HepG2 (cell line): Measurements from ENCODE around the gene TLR2. TPM values are rescaled to one million over a fixed set of nuclear protein-coding genes. Genes with fewer than 3 reads are reported as not detected.

Source experiments
- ATAC-seq: fragments of 200-7000 bp; cut with Tn5 transposase; 3 replicates; pipeline ENCODE4 v1.9.1; 2020; ENCODE audit warnings: mild to moderate bottlenecking, moderate library complexity
- BruUV-seq: library from RNA; stranded (reverse); fragments of 400-500 nt; replicated peaks from 2 replicates; lab custom pipeline; 2021; lab: Mats Ljungman, UMichigan
- CTCF ChIA-PET: fragments of 300-600 bp; formaldehyde crosslinking; extraction: SDS; loops from one replicate; lab custom pipeline; 2021; ENCODE audit warnings: low total read pairs, inconsistent platforms, low intra/inter-chr PET ratio; lab: Yijun Ruan, JAX
- POLR2A ChIA-PET: fragments of 350-600 bp; sonication (Branson Sonifier 250); formaldehyde crosslinking; loops from one replicate; lab custom pipeline; 2020; ENCODE audit warnings: antibody characterized with exemption, inconsistent platforms; lab: Yijun Ruan, JAX
- DNase-seq: peaks from one replicate; pipeline ENCODE4 v3.0.0-alpha.2; 2015; ENCODE audit warnings: low spot score
- FAIRE-seq: peaks from 3 replicates; lab custom pipeline; 2011; peaks lifted over from hg19 to GRCh38; lab: Jason Lieb, UNC
- H2AFZ ChIP-seq: one replicate; pipeline ENCODE4 v1.6.1; 2011; ENCODE audit warnings: low read length, inconsistent platforms
- H3K27ac ChIP-seq: fragments of 300-600 bp; 3 replicates; pipeline ENCODE4 v1.8.0; 2011; ENCODE audit warnings: mixed run types, mild to moderate bottlenecking, mixed read lengths, low read length, inconsistent platforms; ENCODE audit not compliant: insufficient read depth; ENCODE audit errors: extremely low read length
- H3K27me3 ChIP-seq, 2 experiments: fragments of 200-600 bp in 1 of 2; 2 replicates in 1 of 2; 3 replicates in 1 of 2; pipeline versions ENCODE4 v1.6.0 to v1.8.0; 2011; ENCODE audit warnings: low read length in 2 of 2, mild to moderate bottlenecking in 2 of 2, moderate library complexity in 2 of 2, inconsistent platforms in 1 of 2; ENCODE audit not compliant: insufficient read depth in 2 of 2, control insufficient read depth in 1 of 2
- H3K36me3 ChIP-seq, 2 experiments: fragments of 200-600 bp in 1 of 2; replicated peaks in 1 of 2; 2 replicates in 1 of 2; 3 replicates in 1 of 2; pipeline versions ENCODE4 v1.5.1 to v1.8.0; 2011; ENCODE audit warnings: low read length in 2 of 2, inconsistent platforms in 1 of 2; ENCODE audit not compliant: insufficient read depth in 2 of 2, control insufficient read depth in 1 of 2
- H3K4me1 ChIP-seq: 2 replicates; pipeline ENCODE4 v1.5.1; 2012; ENCODE audit warnings: low read length, inconsistent platforms; ENCODE audit not compliant: insufficient read depth
- H3K4me2 ChIP-seq: 2 replicates; pipeline ENCODE4 v1.6.0; 2011; ENCODE audit warnings: low read depth, low read length, inconsistent platforms
- H3K4me3 ChIP-seq, 3 experiments: fragments of 200-600 bp in 1 of 3; sonication (generic), shearing (Covaris generic) in 1 of 3; replicated peaks in 1 of 3; 2 replicates each; pipeline ENCODE4 v1.5.1; 2011 to 2016; ENCODE audit warnings: low read length in 3 of 3, inconsistent platforms in 2 of 3, low read depth in 2 of 3, mild to moderate bottlenecking in 2 of 3, control low read depth in 1 of 3, mixed read lengths in 1 of 3; ENCODE audit not compliant: insufficient read depth in 1 of 3
- H3K79me2 ChIP-seq: one replicate; pipeline ENCODE4 v1.6.1; 2011; ENCODE audit warnings: low read length, inconsistent platforms; ENCODE audit not compliant: insufficient read depth
- H3K9ac ChIP-seq: 2 replicates; pipeline ENCODE4 v1.6.0; 2011; ENCODE audit warnings: mild to moderate bottlenecking, low read depth, low read length, inconsistent platforms; ENCODE audit not compliant: insufficient read depth
- H3K9me3 ChIP-seq: 2 replicates; pipeline ENCODE4 v1.5.1; 2012; ENCODE audit warnings: mild to moderate bottlenecking, low read length
- H4K20me1 ChIP-seq: 2 replicates; pipeline ENCODE4 v1.6.0; 2011; ENCODE audit warnings: inconsistent platforms, mild to moderate bottlenecking, low read length, moderate library complexity; ENCODE audit not compliant: insufficient read depth
- ARHGAP35 ChIP-seq: sonication (generic); formaldehyde crosslinking; IDR thresholded peaks from 2 replicates; pipeline ENCODE4 v1.9.0; 2022; ENCODE audit warnings: mild to moderate bottlenecking, inconsistent platforms, moderate library complexity, missing genetic modification reagents, borderline replicate concordance
- MLX ChIP-seq: IDR thresholded peaks from 2 replicates; pipeline ENCODE4 v1.6.1; 2016
- SP1 ChIP-seq, 2 experiments: fragments of 450-650 bp in 1 of 2; sonication (generic) in 1 of 2; formaldehyde crosslinking in 1 of 2; IDR thresholded peaks; 2 replicates each; pipeline versions ENCODE4 v1.4.0 to v1.6.1; 2016 to 2020; ENCODE audit warnings: missing genetic modification reagents in 1 of 2
- SRF ChIP-seq: IDR thresholded peaks from 2 replicates; pipeline ENCODE4 v1.6.1; 2011; ENCODE audit warnings: mild to moderate bottlenecking, low read depth, low read length, moderate library complexity
- ZNF34 ChIP-seq: sonication (generic); formaldehyde crosslinking; IDR thresholded peaks from 2 replicates; pipeline ENCODE4 v1.4.0; 2020; ENCODE audit warnings: mild to moderate bottlenecking, missing genetic modification reagents, borderline replicate concordance
- ZNF431 ChIP-seq: sonication (generic); formaldehyde crosslinking; IDR thresholded peaks from 2 replicates; pipeline ENCODE4 v1.9.0; 2022; ENCODE audit warnings: missing genetic modification reagents, low read depth, mild to moderate bottlenecking, borderline replicate concordance
- ZNF570 ChIP-seq: sonication (generic); formaldehyde crosslinking; IDR thresholded peaks from 2 replicates; pipeline ENCODE4 v1.4.0; 2020; ENCODE audit warnings: mild to moderate bottlenecking, missing genetic modification reagents, borderline replicate concordance
- ZNF770 ChIP-seq: sonication (generic); formaldehyde crosslinking; IDR thresholded peaks from 2 replicates; pipeline ENCODE4 v1.5.0; 2020; ENCODE audit warnings: mild to moderate bottlenecking, missing genetic modification reagents
- ZNF776 ChIP-seq: sonication (generic); formaldehyde crosslinking; IDR thresholded peaks from 2 replicates; pipeline ENCODE4 v1.4.0; 2020; ENCODE audit warnings: mild to moderate bottlenecking, missing genetic modification reagents
- WGBS: methylation state at CpG from one replicate; pipeline ENCODE4 v1.1.6; 2017; ENCODE audit warnings: low lambda C conversion rate; 5-methylcytosine and 5-hydroxymethylcytosine counted together
- in situ Hi-C: cut with HindIII; loops from 2 replicates; pipeline ENCODE4 v1.10.0; 2017; ENCODE audit warnings: low pct_unique_long_range_greater_than_20kb; ENCODE audit not compliant: extremely low pct_ligation_motif_present
- intact Hi-C: fragments of 100-400 bp; cut with micrococcal nuclease; formaldehyde crosslinking; loops from one replicate; pipeline ENCODE4 v1.10.0; 2022; ENCODE audit not compliant: unreplicated experiment
- polyA plus RNA-seq, 8 experiments: library from polyadenylated mRNA; depleted of rRNA in 3 of 8; stranded (reverse) in 7 of 8; unstranded in 1 of 8; fragments of >200 nt; fragmentation: Illumina TruSeq in 4 of 8; extraction: Trizol in 4 of 8; gene quantifications; 2 replicates each; pipeline versions ENCODE4 v1.2.1 to v1.2.3, GENCODE V29; 2011 to 2016; ENCODE audit warnings: low read depth in 4 of 8, missing spikeins in 1 of 8, mixed read lengths in 1 of 8; ENCODE audit not compliant: insufficient read depth in 1 of 8
- total RNA-seq, 5 experiments: library from RNA; depleted of rRNA; stranded (reverse); fragments of >200 nt; fragmentation: Illumina TruSeq; extraction: Trizol; gene quantifications; 2 replicates each; pipeline ENCODE4 v1.2.3, GENCODE V29; 2016; ENCODE audit warnings: low read depth in 1 of 5

TLR2 gene
- total and polyA plus RNA-seq, 2 of the 13 experiments (the other 11 are each of a cell fraction or from before 2014, with no cell fraction given) = 0.63 to 0.73 TPM

GRCh38 chr4:153704522-153704921, 20.4 kb downstream of the TLR2 start:
- no peak overlapping the region for H3K4me3 ChIP-seq
- 0 out of 5 replicates have a peak, but pooled peaks cover 0 to 1% of the 10 kb centered on the region in 2 experiments for H3K27me3 ChIP-seq
- no TSS peak for BruUV-seq
- H4K20me1 ChIP-seq = no peaks in the 10 kb centered on the region
- H2AFZ ChIP-seq = no peak overlapping the region
- no peak overlapping the region for H3K4me2 ChIP-seq
- no peak overlapping the region for H3K9ac ChIP-seq
- H3K36me3 ChIP-seq = no peaks in the 10 kb centered on the region
- no peak for DNase-seq
- ChIA-PET CTCF (no interaction called here), POLR2A (no interaction called here)
- FAIRE-seq = no peak
- no peak for TF ChIP-seq SP1 (IDR thresholded peaks at IDR 0.05)
- no peak for TF ChIP-seq SP1 (CRISPR knock-in tag; IDR thresholded peaks at IDR 0.05)
- H3K9me3 ChIP-seq = no peaks in the 10 kb centered on the region
- intact Hi-C loops = no loop called here
- 0% methylated on average over 1 of the region's 7 CpGs for WGBS
- H3K27ac ChIP-seq = no peak overlapping the region
- ATAC-seq = no peak
- H3K79me2 ChIP-seq = no peaks in the 10 kb centered on the region
- H3K4me1 ChIP-seq = no peaks in the 10 kb centered on the region
- in situ Hi-C loops = no loop called here

GRCh38 chr4:153705743-153706468, 21.8 kb downstream of the TLR2 start:
- Histone ChIP-seq H3K36me3 (no peaks in the 10 kb centered on the region), H3K27ac (no peak overlapping the region), H3K4me3 (no peak overlapping the region), H3K4me2 (no peak overlapping the region), H4K20me1 (no peaks in the 10 kb centered on the region), H3K4me1 (no peaks in the 10 kb centered on the region), H3K9ac (no peak overlapping the region), H3K79me2 (no peaks in the 10 kb centered on the region), H3K9me3 (no peaks in the 10 kb centered on the region), H3K27me3 (0 out of 5 replicates have a peak, but pooled peaks cover 0 to 1% of the 10 kb centered on the region in 2 experiments), H2AFZ (no peak overlapping the region)
- 21% methylated on average over 2 of the region's 2 CpGs for WGBS
- POLR2A ChIA-PET = no interaction called here
- ATAC-seq (no peak), DNase-seq (no peak), FAIRE-seq (no peak)
- BruUV-seq = no TSS peak
- in situ Hi-C loops = no loop called here
- intact Hi-C loops = no loop called here
- CTCF ChIA-PET = no interaction called here
- TF ChIP-seq ZNF770 (CRISPR knock-in tag) = no peak
- no peak for TF ChIP-seq ZNF776 (CRISPR knock-in tag)
- no peak for TF ChIP-seq SRF
- no peak for TF ChIP-seq ZNF34 (CRISPR knock-in tag)
- TF ChIP-seq ZNF431 = no peak
- TF ChIP-seq ARHGAP35 (CRISPR knock-in tag) = no peak
- TF ChIP-seq MLX (CRISPR knock-in tag) = no peak
- no peak for TF ChIP-seq ZNF570 (CRISPR knock-in tag)
